Measurements from ENCODE around the gene KIF25.

Gene KIF25

DNA sequence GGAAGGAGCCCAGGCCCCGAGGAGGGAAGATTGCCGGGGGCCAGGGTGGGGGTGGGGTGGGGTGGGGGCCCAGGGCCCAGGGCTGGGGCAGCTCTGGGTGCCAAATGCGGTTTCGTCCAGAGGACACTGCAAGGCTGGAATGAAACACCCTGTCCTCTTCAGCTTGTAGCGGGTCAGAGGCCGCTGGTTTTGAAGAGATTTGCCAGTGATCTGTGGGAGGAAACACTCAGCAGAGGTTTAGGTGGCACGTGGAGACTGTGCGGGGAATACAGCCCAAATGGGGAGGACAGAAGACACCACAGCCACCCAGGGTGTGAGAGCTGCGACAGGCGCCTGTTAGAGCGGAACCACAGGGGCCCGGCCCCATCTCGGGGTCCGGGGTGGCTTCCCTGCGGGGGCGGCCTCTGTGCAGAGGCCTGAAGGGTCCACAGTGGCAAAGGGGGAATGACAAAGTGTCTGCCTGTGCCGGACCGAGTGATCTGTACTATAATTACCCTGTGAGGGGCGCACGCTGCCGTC, 52.3 kb downstream of the KIF25 start:
- TF ChIP-seq, protein P1, sequence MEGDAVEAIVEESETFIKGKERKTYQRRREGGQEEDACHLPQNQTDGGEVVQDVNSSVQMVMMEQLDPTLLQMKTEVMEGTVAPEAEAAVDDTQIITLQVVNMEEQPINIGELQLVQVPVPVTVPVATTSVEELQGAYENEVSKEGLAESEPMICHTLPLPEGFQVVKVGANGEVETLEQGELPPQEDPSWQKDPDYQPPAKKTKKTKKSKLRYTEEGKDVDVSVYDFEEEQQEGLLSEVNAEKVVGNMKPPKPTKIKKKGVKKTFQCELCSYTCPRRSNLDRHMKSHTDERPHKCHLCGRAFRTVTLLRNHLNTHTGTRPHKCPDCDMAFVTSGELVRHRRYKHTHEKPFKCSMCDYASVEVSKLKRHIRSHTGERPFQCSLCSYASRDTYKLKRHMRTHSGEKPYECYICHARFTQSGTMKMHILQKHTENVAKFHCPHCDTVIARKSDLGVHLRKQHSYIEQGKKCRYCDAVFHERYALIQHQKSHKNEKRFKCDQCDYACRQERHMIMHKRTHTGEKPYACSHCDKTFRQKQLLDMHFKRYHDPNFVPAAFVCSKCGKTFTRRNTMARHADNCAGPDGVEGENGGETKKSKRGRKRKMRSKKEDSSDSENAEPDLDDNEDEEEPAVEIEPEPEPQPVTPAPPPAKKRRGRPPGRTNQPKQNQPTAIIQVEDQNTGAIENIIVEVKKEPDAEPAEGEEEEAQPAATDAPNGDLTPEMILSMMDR (IDR thresholded peaks at IDR 0.05; ENCODE audit: insufficient read depth, missing control alignments), result no peak
- no peak for FAIRE-seq
- no peak for DNase-seq (ENCODE audit: insufficient read length, low spot score)

DNA sequence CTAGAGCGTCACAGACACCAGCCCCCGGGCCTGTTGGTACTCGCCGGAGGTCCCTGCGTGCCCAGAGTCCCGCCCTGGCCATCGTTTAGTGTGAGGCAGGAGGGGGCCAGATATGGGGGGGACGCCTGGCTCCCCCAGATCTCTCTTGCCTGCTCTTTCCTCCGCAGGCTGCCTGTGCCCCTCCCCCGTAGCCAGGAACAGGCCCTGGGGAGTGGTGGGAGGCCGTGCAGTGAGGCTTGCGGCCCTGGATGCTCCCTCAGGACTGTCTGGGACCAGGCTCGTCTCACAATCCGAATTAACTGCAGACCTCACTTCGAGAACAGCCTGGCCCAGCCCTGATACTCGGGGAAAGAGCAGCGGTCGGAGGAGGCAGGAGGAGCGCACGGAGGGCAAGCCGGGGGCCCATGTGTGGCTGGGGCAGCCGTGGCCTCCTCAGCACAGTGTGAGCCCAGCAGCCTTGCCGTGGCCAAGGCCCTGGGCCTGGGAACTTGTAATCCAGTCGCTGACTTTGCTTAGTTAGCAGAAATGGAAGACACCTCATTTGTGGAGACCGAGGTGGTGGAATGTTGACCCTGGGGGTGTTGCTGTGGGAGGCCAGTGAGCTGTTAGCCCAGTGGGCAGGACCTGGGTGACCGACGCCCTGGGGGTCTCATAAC, 52.9 kb downstream of the KIF25 start:
- TF ChIP-seq, protein P1 (IDR thresholded peaks at IDR 0.05; ENCODE audit: insufficient read depth, missing control alignments), result no peak

DNA sequence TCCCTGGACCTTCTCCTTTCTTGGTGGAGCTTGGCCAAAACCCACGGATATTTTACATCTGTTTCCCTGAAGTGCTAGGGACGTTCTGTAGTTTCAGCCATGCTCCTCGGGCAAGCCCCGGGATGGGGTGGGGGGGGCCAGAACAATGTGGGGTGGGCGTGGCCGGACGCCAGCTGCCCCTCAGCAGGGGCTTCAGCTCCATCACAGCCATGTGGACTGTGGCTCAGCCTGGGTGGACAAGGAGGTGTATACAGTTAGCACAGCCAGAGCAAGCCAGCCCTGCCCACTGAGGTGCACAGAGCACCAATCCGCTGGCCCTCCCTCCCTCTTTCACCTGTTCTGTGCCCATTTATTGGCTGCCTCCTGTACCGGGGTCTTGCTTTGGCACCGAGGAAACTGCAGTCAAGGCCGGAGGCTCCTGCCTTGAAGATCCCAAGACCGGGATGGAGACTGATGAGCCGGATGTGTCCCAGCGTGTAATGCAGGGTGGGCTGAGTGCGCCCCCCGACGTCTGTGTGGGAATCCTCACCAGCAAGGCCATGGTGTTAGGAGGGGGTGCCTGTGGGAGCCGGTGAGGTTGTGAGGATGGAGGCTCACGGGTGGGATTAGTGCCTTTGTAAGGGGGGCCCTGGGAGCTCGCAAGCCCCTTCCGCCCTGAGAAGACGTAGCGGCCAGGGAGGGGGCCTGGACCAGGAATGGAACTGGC, 53.6 kb downstream of the KIF25 start:
- TF ChIP-seq, protein P1 (IDR thresholded peaks at IDR 0.05; ENCODE audit: insufficient read depth, missing control alignments), result no peak
- FAIRE-seq, result no peak
- DNase-seq (ENCODE audit: insufficient read length, low spot score), result no peak

More for the DNA sequence above, 52.9 kb downstream of the KIF25 start:
- no peak for FAIRE-seq
- DNase-seq (ENCODE audit: insufficient read length, low spot score), result no peak

DNA sequence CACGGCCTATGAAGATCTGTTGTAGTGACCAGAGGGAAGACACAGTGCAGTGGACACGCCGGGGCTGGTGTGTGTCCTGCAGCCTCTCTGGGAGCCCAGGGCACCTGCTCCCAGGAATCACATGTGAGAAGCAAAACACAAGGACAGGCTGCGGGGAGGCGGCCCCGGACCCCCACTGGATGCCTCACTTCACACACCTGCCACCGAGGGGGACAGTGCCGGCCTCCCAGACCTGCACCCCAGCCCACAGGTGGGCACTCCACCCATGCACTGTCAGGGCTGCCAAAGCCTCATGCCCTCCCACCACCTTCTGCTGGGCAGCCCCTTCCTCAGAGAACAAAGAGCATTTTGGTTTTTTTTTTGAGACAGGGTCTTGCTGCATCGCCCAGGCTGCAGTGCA, 54.2 kb downstream of the KIF25 start:
- FAIRE-seq, result no peak
- no peak for DNase-seq (ENCODE audit: insufficient read length, low spot score)
- TF ChIP-seq, protein P1 (IDR thresholded peaks at IDR 0.05; ENCODE audit: insufficient read depth, missing control alignments), result no peak

DNA sequence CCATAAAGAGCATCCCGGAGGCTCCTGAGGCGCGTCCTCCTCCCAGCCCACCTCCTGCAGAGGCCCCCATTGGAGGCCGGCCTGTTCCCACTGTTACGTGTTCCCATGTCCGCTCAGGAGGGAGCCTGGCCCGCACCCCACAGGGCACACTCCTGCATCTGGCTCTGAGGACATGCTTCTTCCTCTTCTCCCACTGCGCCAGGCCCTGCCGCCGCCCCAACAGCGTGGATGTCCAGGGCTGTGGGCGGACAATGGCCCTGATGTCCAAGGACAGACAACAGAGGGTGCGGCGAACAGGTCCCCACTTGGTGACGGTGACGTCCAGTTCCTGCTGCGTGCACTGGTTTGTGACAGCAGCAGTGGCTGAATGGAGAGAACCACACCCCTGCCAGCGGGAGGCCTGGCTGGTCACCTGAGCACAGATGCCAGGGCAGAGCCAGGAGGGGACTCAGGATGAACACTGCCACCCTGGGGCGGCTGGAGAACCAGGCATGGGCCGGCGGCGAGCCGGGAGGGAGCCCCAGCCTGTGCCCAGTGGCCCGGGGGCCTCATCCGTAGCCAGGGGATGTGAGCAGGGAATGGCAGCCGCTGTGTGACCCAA, 54.9 kb downstream of the KIF25 start:
- DNase-seq (ENCODE audit: insufficient read length, low spot score) (no peak), FAIRE-seq (no peak)
- TF ChIP-seq, protein P1 (IDR thresholded peaks at IDR 0.05; ENCODE audit: insufficient read depth, missing control alignments), result no peak

DNA sequence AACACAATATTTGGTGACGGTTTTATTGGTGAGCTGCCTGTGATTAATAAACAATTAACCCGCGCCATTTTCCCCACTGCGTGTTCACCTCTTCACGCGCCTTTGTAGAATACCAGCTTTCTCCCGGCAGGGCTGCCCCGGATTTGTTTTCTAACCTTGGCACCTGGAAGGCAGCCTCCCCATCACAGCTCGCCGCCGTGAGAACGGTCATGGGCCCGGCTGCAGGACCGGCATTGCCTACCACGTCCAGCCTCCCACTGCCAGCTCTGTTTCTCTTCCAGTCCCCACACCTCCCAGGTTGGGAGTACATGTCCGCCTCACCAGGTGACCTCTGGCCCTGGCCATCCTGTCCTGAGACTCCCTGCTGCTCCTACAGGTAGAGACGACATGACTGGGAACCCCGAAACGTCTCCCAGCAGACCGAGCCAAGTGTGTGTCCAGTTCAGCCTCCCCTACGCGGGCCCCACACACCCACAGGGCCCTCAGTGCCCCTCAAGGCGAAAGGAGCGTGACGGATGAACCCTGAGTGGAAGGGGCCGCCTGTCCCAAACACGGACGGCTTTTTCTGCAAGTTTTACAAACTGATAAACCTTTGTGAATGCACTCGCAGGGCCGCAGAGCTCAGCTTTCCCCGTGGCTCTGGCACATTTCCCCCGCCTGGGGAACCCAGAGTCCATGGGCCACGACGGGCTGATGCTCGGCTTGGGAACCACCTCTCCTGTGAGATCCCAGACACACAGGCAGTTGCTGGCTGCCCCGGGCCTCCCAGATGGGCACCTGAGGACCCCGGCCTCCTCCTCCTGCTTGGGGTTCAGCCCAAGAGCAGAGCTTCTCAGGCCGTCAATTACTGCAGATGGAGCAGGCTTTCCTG, 55.9 kb downstream of the KIF25 start:
- TF ChIP-seq, protein P1 (IDR thresholded peaks at IDR 0.05; ENCODE audit: insufficient read depth, missing control alignments), result no peak
- DNase-seq (ENCODE audit: insufficient read length, low spot score) (no peak), FAIRE-seq (no peak)
